Osteocyte (in vitro differentiated cells): Measurements from ENCODE around the gene MSH4. TPM values are rescaled to one million over a fixed set of nuclear protein-coding genes. Genes with fewer than 3 reads are reported as not detected.
A peak's percentile ranks its signal among the peaks of the same experiment; 100 is the strongest.

Experiments
- DNase-seq: peaks from one replicate; pipeline ENCODE4 v3.0.0; 2021; ENCODE audit warnings: mixed read lengths; ENCODE audit not compliant: unreplicated experiment; ENCODE audit errors: extremely low spot score
- H3K27ac Mint-ChIP-seq: one replicate; pipeline ENCODE4 v1.8.0; 2021; ENCODE audit warnings: mild to moderate bottlenecking, mixed read lengths; ENCODE audit not compliant: unreplicated experiment
- H3K27me3 Mint-ChIP-seq: one replicate; pipeline ENCODE4 v1.8.0; 2021; ENCODE audit warnings: mixed read lengths; ENCODE audit not compliant: unreplicated experiment
- H3K36me3 Mint-ChIP-seq: one replicate; pipeline ENCODE4 v1.8.0; 2021; ENCODE audit warnings: mixed read lengths; ENCODE audit not compliant: unreplicated experiment
- H3K4me1 Mint-ChIP-seq: one replicate; pipeline ENCODE4 v1.8.0; 2021; ENCODE audit warnings: mixed read lengths; ENCODE audit not compliant: unreplicated experiment
- H3K4me3 Mint-ChIP-seq: one replicate; pipeline ENCODE4 v1.8.0; 2021; ENCODE audit warnings: mild to moderate bottlenecking, moderate library complexity, mixed read lengths; ENCODE audit not compliant: unreplicated experiment
- H3K9me3 Mint-ChIP-seq: one replicate; pipeline ENCODE4 v1.8.0; 2021; ENCODE audit warnings: mixed read lengths; ENCODE audit not compliant: unreplicated experiment
- CTCF ChIP-seq: fragments of 200-600 bp; sonication (generic); IDR thresholded peaks from 2 replicates; pipeline ENCODE4 v1.5.0; 2021; ENCODE audit warnings: antibody characterized with exemption, mild to moderate bottlenecking, moderate library complexity
- total RNA-seq: library from RNA; stranded (reverse); gene quantifications from 2 replicates; pipeline ENCODE4 v1.2.1, GENCODE V29; 2021

Gene MSH4
- total RNA-seq, 1 donor from 2014 or later = 0.62 TPM

GRCh38 chr1:75785320-75785982 is 11.2 kb upstream of the MSH4 start:
- no peak for DNase-seq
- H3K36me3 Mint-ChIP-seq = peaks cover 18% of the 10 kb centered on the region
- TF ChIP-seq CTCF = no peak
- peaks cover 2% of the 10 kb centered on the region for H3K27me3 Mint-ChIP-seq
- no peaks in the 10 kb centered on the region for H3K9me3 Mint-ChIP-seq
- peak overlapping the region; percentile 98 for H3K4me3 Mint-ChIP-seq
- H3K27ac Mint-ChIP-seq = peak overlapping the region; percentile 95
- H3K4me1 Mint-ChIP-seq = peaks cover 40% of the 10 kb centered on the region

GRCh38 chr1:75785983-75786853 is 10.5 kb upstream of the MSH4 start, which contains the start of gene RABGGTB:
TSS of gene RABGGTB (plus strand) at chr1:75786256. CDS start at chr1:75786272, 16 bp downstream.
- DNase-seq = peak; percentile 98
- Mint-ChIP-seq H3K4me3 (peak within 1 kb of the TSS; percentile 98), H3K27ac (peak within 1 kb of the TSS; percentile 95), H3K27me3 (no peaks in the 10 kb centered on the region), H3K9me3 (no peaks in the 10 kb centered on the region), H3K4me1 (peaks cover 48% of the 10 kb centered on the region), H3K36me3 (peaks cover 25% of the 10 kb centered on the region)
- no peak for TF ChIP-seq CTCF

- H3K36me3 Mint-ChIP-seq = peaks cover 32% of the 10 kb centered on the region
- H3K4me1 Mint-ChIP-seq = peaks cover 49% of the 10 kb centered on the region
- no peaks in the 10 kb centered on the region for H3K9me3 Mint-ChIP-seq
- H3K27me3 Mint-ChIP-seq = no peaks in the 10 kb centered on the region
- TF ChIP-seq CTCF = no peak
- H3K4me3 Mint-ChIP-seq = peak overlapping the region; percentile 98
- DNase-seq = no peak
- H3K27ac Mint-ChIP-seq = peak overlapping the region; percentile 95
Measured at GRCh38 chr1:75786901-75787493, 9.7 kb upstream of the MSH4 start.

- Mint-ChIP-seq H3K27ac (peak overlapping the region; percentile 95), H3K9me3 (no peaks in the 10 kb centered on the region), H3K36me3 (peaks cover 35% of the 10 kb centered on the region), H3K4me1 (peaks cover 51% of the 10 kb centered on the region), H3K4me3 (peak overlapping the region; percentile 98), H3K27me3 (no peaks in the 10 kb centered on the region)
- no peak for TF ChIP-seq CTCF
- DNase-seq = no peak
Measured at GRCh38 chr1:75787524-75787923, 9.2 kb upstream of the MSH4 start.

GRCh38 chr1:75789988-75790387 is 6.7 kb upstream of the MSH4 start:
- Mint-ChIP-seq H3K9me3 (no peaks in the 10 kb centered on the region), H3K27me3 (no peaks in the 10 kb centered on the region), H3K27ac (peak overlapping the region; percentile 10), H3K36me3 (peaks cover 50% of the 10 kb centered on the region), H3K4me3 (no peak overlapping the region), H3K4me1 (peaks cover 51% of the 10 kb centered on the region)
- no peak for DNase-seq
- no peak for TF ChIP-seq CTCF
